GM12878 (cell line): ENCODE results near the gene OR5B2. TPM values are rescaled to one million over a fixed set of nuclear protein-coding genes. Genes with fewer than 3 reads are reported as not detected.

Source experiments
- ATAC-seq: fragments of 200-7000 bp; cut with Tn5 transposase; 3 replicates; pipeline ENCODE4 v1.9.1; 2020; ENCODE audit warnings: mild to moderate bottlenecking, moderate library complexity
- BruUV-seq: library from RNA; stranded (reverse); fragments of 400-500 nt; replicated peaks from 2 replicates; lab custom pipeline; 2021; lab: Mats Ljungman, UMichigan
- CTCF ChIA-PET: fragments of 300-600 bp; sonication (Branson Sonifier 250); formaldehyde crosslinking; extraction: SDS; loops from one replicate; lab custom pipeline; 2021; ENCODE audit warnings: inconsistent platforms; lab: Yijun Ruan, JAX
- POLR2A ChIA-PET: fragments of 350-600 bp; formaldehyde crosslinking; extraction: SDS; loops from one replicate; lab custom pipeline; 2021; ENCODE audit warnings: inconsistent platforms; lab: Charles Lee
- RAD21 ChIA-PET: fragments of 300-600 bp; sonication (Branson Sonifier 250); formaldehyde crosslinking; loops from one replicate; lab custom pipeline; 2023; ENCODE audit warnings: antibody characterized with exemption; ENCODE audit not compliant: unreplicated experiment; lab: Charles Lee
- SMC1A ChIA-PET: fragments of 300-600 bp; sonication (Branson Sonifier 250); formaldehyde crosslinking; loops from one replicate; lab custom pipeline; 2023; ENCODE audit not compliant: unreplicated experiment, uncharacterized antibody; lab: Charles Lee
- DNase-seq: peaks from one replicate; pipeline ENCODE4 v3.0.0-alpha.2; 2011; ENCODE audit warnings: low read depth, low spot score
- FAIRE-seq: peaks from 3 replicates; lab custom pipeline; 2011; peaks lifted over from hg19 to GRCh38; lab: Jason Lieb, UNC
- H2AFZ ChIP-seq: 2 replicates; pipeline ENCODE4 v1.6.0; 2011; ENCODE audit warnings: low read depth, low read length, control low read depth; ENCODE audit not compliant: control insufficient read depth
- H3K27ac ChIP-seq: 2 replicates; pipeline ENCODE4 v1.5.1; 2011; ENCODE audit warnings: control low read depth; ENCODE audit not compliant: control insufficient read depth, insufficient read depth
- H3K27me3 ChIP-seq, 2 experiments: replicated peaks in 1 of 2; 2 replicates each; pipeline versions ENCODE4 v1.6.0 to v1.6.1; 2011; ENCODE audit warnings: low read length in 1 of 2; ENCODE audit not compliant: control insufficient read depth in 2 of 2, insufficient read depth in 2 of 2
- H3K36me3 ChIP-seq, 2 experiments: 2 replicates each; pipeline ENCODE4 v1.5.1; 2011; ENCODE audit warnings: low read length in 1 of 2; ENCODE audit not compliant: control insufficient read depth in 2 of 2, insufficient read depth in 2 of 2
- H3K4me1 ChIP-seq: 2 replicates; pipeline ENCODE4 v1.6.1; 2011; ENCODE audit warnings: mild to moderate bottlenecking, low read length, moderate library complexity, mixed read lengths; ENCODE audit not compliant: control insufficient read depth, insufficient read depth
- H3K4me2 ChIP-seq: 2 replicates; pipeline ENCODE4 v1.6.0; 2011; ENCODE audit warnings: control low read depth; ENCODE audit not compliant: control insufficient read depth, insufficient read depth
- H3K4me3 ChIP-seq: fragments of 200-600 bp; sonication (generic); 2 replicates; pipeline ENCODE4 v1.5.1; 2016
- H3K79me2 ChIP-seq: 2 replicates; pipeline ENCODE4 v1.6.0; 2011; ENCODE audit warnings: low read length; ENCODE audit not compliant: control insufficient read depth, insufficient read depth
- H3K9ac ChIP-seq: 2 replicates; pipeline ENCODE4 v1.8.0; 2011; ENCODE audit warnings: low read length, control low read depth, mixed read lengths; ENCODE audit not compliant: control insufficient read depth, insufficient read depth
- H3K9me3 ChIP-seq: replicated peaks from 3 replicates; pipeline ENCODE4 v1.5.1; 2011; ENCODE audit warnings: mild to moderate bottlenecking, low read length; ENCODE audit not compliant: control insufficient read depth, insufficient read depth
- H4K20me1 ChIP-seq: 2 replicates; pipeline ENCODE4 v1.6.0; 2011; ENCODE audit not compliant: control insufficient read depth, insufficient read depth
- BHLHE40 ChIP-seq, 2 experiments: fragments of 450-650 bp in 1 of 2; IDR thresholded peaks; 2 replicates each; pipeline ENCODE4 v1.6.1; 2011 to 2017; ENCODE audit warnings: low read depth in 2 of 2, borderline replicate concordance in 1 of 2, improper control_type of control experiment in 1 of 2, low read length in 1 of 2, mild to moderate bottlenecking in 1 of 2
- CHD1 ChIP-seq: IDR thresholded peaks from 2 replicates; pipeline ENCODE4 v1.6.1; 2012; ENCODE audit warnings: low read depth, low read length, improper control_type of control experiment
- GATAD2B ChIP-seq: fragments of 450-650 bp; conservative IDR thresholded peaks from 2 replicates; pipeline ENCODE4 v1.6.1; 2017; ENCODE audit warnings: low read depth, mild to moderate bottlenecking, moderate library complexity
- MLLT1 ChIP-seq: fragments of 450-650 bp; IDR thresholded peaks from 2 replicates; pipeline ENCODE4 v1.6.1; 2016; ENCODE audit warnings: mild to moderate bottlenecking
- RAD51 ChIP-seq: fragments of 450-650 bp; IDR thresholded peaks from 2 replicates; pipeline ENCODE4 v1.6.1; 2016; ENCODE audit warnings: moderate library complexity, mild to moderate bottlenecking, inconsistent platforms
- SIX5 ChIP-seq: IDR thresholded peaks from 2 replicates; pipeline ENCODE4 v1.6.1; 2011; ENCODE audit warnings: mild to moderate bottlenecking, low read depth, low read length, moderate library complexity; ENCODE audit not compliant: severe bottlenecking
- STAT3 ChIP-seq: IDR thresholded peaks from 2 replicates; pipeline ENCODE4 v1.6.1; 2011; ENCODE audit warnings: low read depth, low read length, improper control_type of control experiment
- SUZ12 ChIP-seq: fragments of 200-600 bp; sonication (generic); IDR thresholded peaks from one replicate; pipeline ENCODE4 v1.6.1; 2018; ENCODE audit warnings: antibody characterized with exemption, mild to moderate bottlenecking; ENCODE audit not compliant: unreplicated experiment
- TCF12 ChIP-seq: IDR thresholded peaks from 2 replicates; pipeline ENCODE4 v1.6.1; 2011; ENCODE audit warnings: low read depth, mild to moderate bottlenecking, low read length
- USF2 ChIP-seq: IDR thresholded peaks from 2 replicates; pipeline ENCODE4 v1.6.1; 2011; ENCODE audit warnings: low read depth, low read length, improper control_type of control experiment, borderline replicate concordance
- WGBS: methylation state at CpG from one replicate; pipeline ENCODE4 v1.1.6; 2016; ENCODE audit warnings: low lambda C conversion rate; ENCODE audit not compliant: insufficient replicate concordance, insufficient coverage; ENCODE audit errors: missing lambda C conversion rate; 5-methylcytosine and 5-hydroxymethylcytosine counted together
- in situ Hi-C: fragments of 300-500 bp; cut with MboI; formaldehyde crosslinking; loops from 9 replicates; pipeline ENCODE4 v1.14.3; 2018; ENCODE audit warnings: mixed read lengths
- intact Hi-C: fragments of 100-400 bp; cut with micrococcal nuclease; formaldehyde crosslinking; loops from one replicate; pipeline ENCODE4 v1.14.2; 2022; ENCODE audit not compliant: unreplicated experiment
- polyA plus RNA-seq, 11 experiments: library from polyadenylated mRNA; depleted of rRNA in 4 of 11; unstranded in 6 of 11; stranded (reverse) in 5 of 11; fragments of >200 nt; fragmentation: Nextera tagmentation in 4 of 11; fragmentation: Illumina TruSeq in 1 of 11; extraction: Ambion mirVana in 4 of 11; extraction: Trizol in 1 of 11; gene quantifications; 1 replicate in 1 of 11; 2 replicates in 10 of 11; pipeline versions ENCODE4 v1.2.1 to v1.2.3, GENCODE V29; 2011 to 2016; ENCODE audit warnings: inconsistent platforms in 2 of 11, missing spikeins in 2 of 11, low read depth in 1 of 11
- total RNA-seq, 4 experiments: library from RNA; depleted of rRNA in 3 of 4; stranded (reverse); fragments of >200 nt in 3 of 4; fragmentation: Illumina TruSeq in 1 of 4; extraction: Trizol in 1 of 4; gene quantifications; 2 replicates each; pipeline versions ENCODE4 v1.2.1 to v1.2.3, GENCODE V29; 2013 to 2021
- TF ChIP-seq, protein P1 (sequence below): IDR thresholded peaks from 2 replicates; pipeline ENCODE4 v1.6.1; 2011; ENCODE audit warnings: mild to moderate bottlenecking, low read depth, low read length, moderate library complexity; ENCODE audit not compliant: insufficient replicate concordance
- TF ChIP-seq, protein P2 (sequence below): fragments of 450-650 bp; formaldehyde crosslinking; IDR thresholded peaks from 2 replicates; pipeline ENCODE4 v1.4.0; 2022; ENCODE audit warnings: mild to moderate bottlenecking, moderate library complexity
- TF ChIP-seq, protein P3 (sequence below): IDR thresholded peaks from 2 replicates; pipeline ENCODE4 v1.6.1; 2012; ENCODE audit warnings: low read depth, low read length, improper control_type of control experiment
- TF ChIP-seq, protein P4 (sequence below): fragments of 450-650 bp; IDR thresholded peaks from 2 replicates; pipeline ENCODE4 v1.6.1; 2016; ENCODE audit warnings: mild to moderate bottlenecking

The OR5B2 gene
- total and polyA plus RNA-seq, 10 of the 15 experiments (the other 5 are each of a cell fraction or from before 2014, with no cell fraction given): 0.26 TPM; not detected in 9

DNA sequence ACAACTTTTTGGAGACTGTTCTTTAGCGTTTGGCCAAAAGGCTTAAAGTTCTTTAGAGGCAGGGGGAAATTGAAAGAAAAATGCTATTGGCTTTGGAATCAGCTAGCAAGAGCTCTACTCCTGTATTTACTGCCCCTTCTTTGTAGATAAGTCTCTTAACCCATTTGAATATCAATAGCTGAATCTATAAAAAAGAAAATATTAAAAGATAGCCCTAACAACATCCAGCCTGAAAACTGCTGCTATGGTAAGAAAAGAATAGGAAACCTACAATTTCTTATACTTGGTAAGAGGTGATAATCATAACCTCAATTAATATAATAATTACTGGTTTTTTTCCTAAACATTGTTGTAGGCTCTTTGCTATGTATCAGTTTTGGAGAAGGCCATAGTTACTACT lies 14.2 kb upstream of the OR5B2 start, which contains the start of gene OR5B12:
OR5B12 (minus strand) TSS at position 101 of the 400 bp plus-strand sequence. CDS start 2,085 bp downstream, outside the sequence.
- ChIA-PET CTCF (no interaction called here), POLR2A (no interaction called here)
- Histone ChIP-seq H3K36me3 (no peaks in the 10 kb centered on the region), H4K20me1 (no peaks in the 10 kb centered on the region), H3K27me3 (no peaks in the 10 kb centered on the region), H3K4me3 (no peak within 1 kb of the TSS), H3K4me2 (no peak within 1 kb of the TSS), H3K9ac (no peak within 1 kb of the TSS)
- intact Hi-C loops: no loop called here
- in situ Hi-C loops: no loop called here
- no peak for DNase-seq
- TF ChIP-seq, protein P1, sequence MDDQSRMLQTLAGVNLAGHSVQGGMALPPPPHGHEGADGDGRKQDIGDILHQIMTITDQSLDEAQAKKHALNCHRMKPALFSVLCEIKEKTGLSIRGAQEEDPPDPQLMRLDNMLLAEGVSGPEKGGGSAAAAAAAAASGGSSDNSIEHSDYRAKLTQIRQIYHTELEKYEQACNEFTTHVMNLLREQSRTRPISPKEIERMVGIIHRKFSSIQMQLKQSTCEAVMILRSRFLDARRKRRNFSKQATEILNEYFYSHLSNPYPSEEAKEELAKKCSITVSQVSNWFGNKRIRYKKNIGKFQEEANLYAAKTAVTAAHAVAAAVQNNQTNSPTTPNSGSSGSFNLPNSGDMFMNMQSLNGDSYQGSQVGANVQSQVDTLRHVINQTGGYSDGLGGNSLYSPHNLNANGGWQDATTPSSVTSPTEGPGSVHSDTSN: no peak
- TF ChIP-seq TCF12: no peak
- TF ChIP-seq BHLHE40 (IDR thresholded peaks at IDR 0.05; ENCODE audit: borderline replicate concordance in 1 of 2, low read depth in 2 of 2, low read length in 1 of 2): no peak
- TF ChIP-seq, protein P2, sequence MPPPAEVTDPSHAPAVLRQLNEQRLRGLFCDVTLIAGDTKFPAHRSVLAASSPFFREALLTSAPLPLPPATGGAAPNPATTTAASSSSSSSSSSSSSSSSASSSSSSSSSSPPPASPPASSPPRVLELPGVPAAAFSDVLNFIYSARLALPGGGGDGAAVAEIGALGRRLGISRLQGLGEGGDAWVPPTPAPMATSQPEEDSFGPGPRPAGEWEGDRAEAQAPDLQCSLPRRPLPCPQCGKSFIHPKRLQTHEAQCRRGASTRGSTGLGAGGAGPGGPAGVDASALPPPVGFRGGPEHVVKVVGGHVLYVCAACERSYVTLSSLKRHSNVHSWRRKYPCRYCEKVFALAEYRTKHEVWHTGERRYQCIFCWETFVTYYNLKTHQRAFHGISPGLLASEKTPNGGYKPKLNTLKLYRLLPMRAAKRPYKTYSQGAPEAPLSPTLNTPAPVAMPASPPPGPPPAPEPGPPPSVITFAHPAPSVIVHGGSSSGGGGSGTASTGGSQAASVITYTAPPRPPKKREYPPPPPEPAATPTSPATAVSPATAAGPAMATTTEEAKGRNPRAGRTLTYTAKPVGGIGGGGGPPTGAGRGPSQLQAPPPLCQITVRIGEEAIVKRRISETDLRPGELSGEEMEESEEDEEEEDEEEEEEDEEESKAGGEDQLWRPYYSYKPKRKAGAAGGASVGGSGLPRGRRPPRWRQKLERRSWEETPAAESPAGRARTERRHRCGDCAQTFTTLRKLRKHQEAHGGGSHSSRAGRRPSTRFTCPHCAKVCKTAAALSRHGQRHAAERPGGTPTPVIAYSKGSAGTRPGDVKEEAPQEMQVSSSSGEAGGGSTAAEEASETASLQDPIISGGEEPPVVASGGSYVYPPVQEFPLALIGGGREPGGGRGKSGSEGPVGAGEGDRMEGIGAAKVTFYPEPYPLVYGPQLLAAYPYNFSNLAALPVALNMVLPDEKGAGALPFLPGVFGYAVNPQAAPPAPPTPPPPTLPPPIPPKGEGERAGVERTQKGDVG (CRISPR knock-in tag): no peak
- no peak for TF ChIP-seq GATAD2B
- no peak for TF ChIP-seq RAD51
- TF ChIP-seq, protein P3, sequence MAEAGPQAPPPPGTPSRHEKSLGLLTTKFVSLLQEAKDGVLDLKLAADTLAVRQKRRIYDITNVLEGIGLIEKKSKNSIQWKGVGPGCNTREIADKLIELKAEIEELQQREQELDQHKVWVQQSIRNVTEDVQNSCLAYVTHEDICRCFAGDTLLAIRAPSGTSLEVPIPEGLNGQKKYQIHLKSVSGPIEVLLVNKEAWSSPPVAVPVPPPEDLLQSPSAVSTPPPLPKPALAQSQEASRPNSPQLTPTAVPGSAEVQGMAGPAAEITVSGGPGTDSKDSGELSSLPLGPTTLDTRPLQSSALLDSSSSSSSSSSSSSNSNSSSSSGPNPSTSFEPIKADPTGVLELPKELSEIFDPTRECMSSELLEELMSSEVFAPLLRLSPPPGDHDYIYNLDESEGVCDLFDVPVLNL: no peak
- no peak for TF ChIP-seq CHD1
- no peak for TF ChIP-seq MLLT1
- no peak for TF ChIP-seq SIX5
- TF ChIP-seq USF2: no peak
- TF ChIP-seq SUZ12: no peak
- TF ChIP-seq STAT3: no peak
- TF ChIP-seq, protein P4, sequence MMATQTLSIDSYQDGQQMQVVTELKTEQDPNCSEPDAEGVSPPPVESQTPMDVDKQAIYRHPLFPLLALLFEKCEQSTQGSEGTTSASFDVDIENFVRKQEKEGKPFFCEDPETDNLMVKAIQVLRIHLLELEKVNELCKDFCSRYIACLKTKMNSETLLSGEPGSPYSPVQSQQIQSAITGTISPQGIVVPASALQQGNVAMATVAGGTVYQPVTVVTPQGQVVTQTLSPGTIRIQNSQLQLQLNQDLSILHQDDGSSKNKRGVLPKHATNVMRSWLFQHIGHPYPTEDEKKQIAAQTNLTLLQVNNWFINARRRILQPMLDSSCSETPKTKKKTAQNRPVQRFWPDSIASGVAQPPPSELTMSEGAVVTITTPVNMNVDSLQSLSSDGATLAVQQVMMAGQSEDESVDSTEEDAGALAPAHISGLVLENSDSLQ: no peak
- TF ChIP-seq, all 136 proteins: peak for 0
- H3K79me2 ChIP-seq: no peaks in the 10 kb centered on the region
- FAIRE-seq (no peak), ATAC-seq (no peak)
- RAD21 ChIA-PET: no interaction called here
- no peak within 1 kb of the TSS for H3K27ac ChIP-seq
- 53% methylated on average over 1 of the region's 1 CpG for WGBS
- no peaks in the 10 kb centered on the region for H3K4me1 ChIP-seq
- SMC1A ChIA-PET: interaction anchor here (0.7 kb wide), 1 partner anchor 82 kb away, joined by 3 read pairs; no protein-coding TSS in a partner anchor
- H3K9me3 ChIP-seq: no peaks in the 10 kb centered on the region
- no TSS peak for BruUV-seq
- no peak within 1 kb of the TSS for H2AFZ ChIP-seq
